H9 (cell line): ENCODE data around the gene ID4. TPM values are rescaled to one million over a fixed set of nuclear protein-coding genes. Genes with fewer than 3 reads are reported as not detected.
A peak's percentile ranks its signal among the peaks of the same experiment; 100 is the strongest.

Experiments
- DNase-seq: peaks from one replicate; pipeline ENCODE4 v3.0.0-alpha.2; 2017
- H2AFZ ChIP-seq: one replicate; pipeline ENCODE4 v1.6.1; 2013; ENCODE audit warnings: mild to moderate bottlenecking, low read length, control low read depth, moderate library complexity
- H2AK5ac ChIP-seq: 2 replicates; pipeline ENCODE4 v1.6.1; 2013; ENCODE audit warnings: low read length, control low read depth, mixed read lengths; ENCODE audit not compliant: insufficient read length
- H2BK120ac ChIP-seq: one replicate; pipeline ENCODE4 v1.6.1; 2013; ENCODE audit warnings: low read depth, mild to moderate bottlenecking, low read length, control low read depth, inconsistent platforms; ENCODE audit not compliant: poor library complexity, severe bottlenecking
- H2BK12ac ChIP-seq: 2 replicates; pipeline ENCODE4 v1.6.1; 2013; ENCODE audit warnings: low read length, control low read depth, mixed read lengths, low read depth; ENCODE audit not compliant: insufficient read length
- H2BK15ac ChIP-seq: 2 replicates; pipeline ENCODE4 v1.6.1; 2013; ENCODE audit warnings: low read depth, low read length, control low read depth
- H2BK20ac ChIP-seq: one replicate; pipeline ENCODE4 v1.6.1; 2013; ENCODE audit warnings: low read depth, mild to moderate bottlenecking, low read length, control low read depth, inconsistent platforms; ENCODE audit not compliant: poor library complexity, severe bottlenecking
- H2BK5ac ChIP-seq: 2 replicates; pipeline ENCODE4 v1.6.1; 2013; ENCODE audit warnings: low read length, control low read depth, mixed read lengths; ENCODE audit not compliant: insufficient read length
- H3K14ac ChIP-seq: 2 replicates; pipeline ENCODE4 v1.6.1; 2013; ENCODE audit warnings: low read length, control low read depth; ENCODE audit not compliant: insufficient read depth
- H3K18ac ChIP-seq: 2 replicates; pipeline ENCODE4 v1.6.1; 2013; ENCODE audit warnings: low read depth, mild to moderate bottlenecking, mixed read lengths, low read length, control low read depth; ENCODE audit not compliant: insufficient read length
- H3K23ac ChIP-seq: 2 replicates; pipeline ENCODE4 v1.6.1; 2013; ENCODE audit warnings: low read length, control low read depth, mixed read lengths, low read depth; ENCODE audit not compliant: insufficient read length
- H3K23me2 ChIP-seq: 2 replicates; pipeline ENCODE4 v1.6.1; 2013; ENCODE audit warnings: low read depth, mild to moderate bottlenecking, mixed read lengths, low read length, control low read depth; ENCODE audit not compliant: insufficient read length, poor library complexity, severe bottlenecking
- H3K27ac ChIP-seq: 2 replicates; pipeline ENCODE4 v1.5.1; 2013; ENCODE audit warnings: low read length, control low read depth, mixed read lengths, low read depth; ENCODE audit not compliant: insufficient read length
- H3K27me3 ChIP-seq: 2 replicates; pipeline ENCODE4 v1.6.1; 2013; ENCODE audit warnings: low read length, control low read depth, inconsistent platforms; ENCODE audit not compliant: insufficient read depth
- H3K4ac ChIP-seq: 2 replicates; pipeline ENCODE4 v1.6.1; 2013; ENCODE audit warnings: low read depth, mild to moderate bottlenecking, control low read depth, inconsistent platforms, low read length, moderate library complexity
- H3K4me1 ChIP-seq: 2 replicates; pipeline ENCODE4 v1.6.1; 2013; ENCODE audit warnings: low read length, control low read depth, inconsistent platforms; ENCODE audit not compliant: insufficient read depth
- H3K4me2 ChIP-seq: 2 replicates; pipeline ENCODE4 v1.6.1; 2013; ENCODE audit warnings: low read length, control low read depth, mixed read lengths; ENCODE audit not compliant: insufficient read length, insufficient read depth
- H3K56ac ChIP-seq: 2 replicates; pipeline ENCODE4 v1.6.1; 2013; ENCODE audit warnings: low read depth, mild to moderate bottlenecking, mixed read lengths, low read length, control low read depth; ENCODE audit not compliant: insufficient read length
- H3K79me1 ChIP-seq: 2 replicates; pipeline ENCODE4 v1.6.1; 2013; ENCODE audit warnings: low read depth, mild to moderate bottlenecking, moderate library complexity, low read length, control low read depth, inconsistent platforms; ENCODE audit not compliant: insufficient read depth, poor library complexity, severe bottlenecking
- H3K79me2 ChIP-seq: 2 replicates; pipeline ENCODE4 v1.6.1; 2013; ENCODE audit warnings: low read length, control low read depth, inconsistent platforms; ENCODE audit not compliant: insufficient read depth
- H3K9ac ChIP-seq: 2 replicates; pipeline ENCODE4 v1.6.1; 2013; ENCODE audit warnings: low read length, control low read depth, mixed read lengths; ENCODE audit not compliant: insufficient read length; ENCODE audit errors: extremely low read depth
- H3K9me3 ChIP-seq: one replicate; pipeline ENCODE4 v1.6.1; 2013; ENCODE audit warnings: low read depth, low read length, inconsistent platforms; ENCODE audit not compliant: control insufficient read depth
- H3T11ph ChIP-seq: one replicate; pipeline ENCODE4 v1.6.1; 2013; ENCODE audit warnings: mild to moderate bottlenecking, low read length, control low read depth, inconsistent platforms
- H4K20me1 ChIP-seq: one replicate; pipeline ENCODE4 v1.6.1; 2013; ENCODE audit not compliant: control insufficient read depth, insufficient read length, insufficient read depth
- H4K5ac ChIP-seq: 2 replicates; pipeline ENCODE4 v1.6.1; 2013; ENCODE audit warnings: low read depth, mild to moderate bottlenecking, mixed read lengths, low read length, control low read depth; ENCODE audit not compliant: insufficient read length
- H4K8ac ChIP-seq: replicated peaks from 2 replicates; pipeline ENCODE4 v1.6.1; 2013; ENCODE audit warnings: low read length, control low read depth, mixed read lengths, low read depth; ENCODE audit not compliant: insufficient read length
- H4K91ac ChIP-seq: 2 replicates; pipeline ENCODE4 v1.6.1; 2013; ENCODE audit warnings: low read depth, mild to moderate bottlenecking, moderate library complexity, mixed read lengths, low read length, control low read depth; ENCODE audit not compliant: insufficient read length
- H3K27ac Mint-ChIP-seq, 3 experiments: 2 replicates in 2 of 3; 3 replicates in 1 of 3; pipeline ENCODE4 v1.8.0; 2020 to 2021; ENCODE audit warnings: mixed read lengths in 3 of 3, mild to moderate bottlenecking in 1 of 3, moderate library complexity in 1 of 3
- H3K27me3 Mint-ChIP-seq: 2 replicates; pipeline ENCODE4 v1.8.0; 2021; ENCODE audit warnings: low read depth, mild to moderate bottlenecking, moderate library complexity, mixed read lengths
- H3K36me3 Mint-ChIP-seq, 3 experiments: 2 replicates in 2 of 3; 3 replicates in 1 of 3; pipeline ENCODE4 v1.8.0; 2020 to 2021; ENCODE audit warnings: low read depth in 3 of 3, mixed read lengths in 3 of 3; ENCODE audit not compliant: insufficient read depth in 1 of 3
- H3K4me1 Mint-ChIP-seq, 2 experiments: 2 replicates each; pipeline ENCODE4 v1.8.0; 2020; ENCODE audit warnings: mixed read lengths in 2 of 2
- H3K4me3 Mint-ChIP-seq, 2 experiments: 2 replicates in 1 of 2; 3 replicates in 1 of 2; pipeline ENCODE4 v1.8.0; 2020 to 2021; ENCODE audit warnings: mild to moderate bottlenecking in 2 of 2, mixed read lengths in 2 of 2, moderate library complexity in 1 of 2
- H3K9me3 Mint-ChIP-seq, 2 experiments: 2 replicates in 1 of 2; 3 replicates in 1 of 2; pipeline ENCODE4 v1.8.0; 2020; ENCODE audit warnings: mild to moderate bottlenecking in 2 of 2, mixed read lengths in 2 of 2, moderate library complexity in 1 of 2
- CTCF ChIP-seq: fragments of 200-600 bp; sonication (generic); conservative IDR thresholded peaks from 3 replicates; pipeline ENCODE4 v1.8.0; 2021; ENCODE audit warnings: antibody characterized with exemption, mild to moderate bottlenecking
- WGBS: extraction: QIAGEN DNeasy Blood & Tissue Kit; methylation state at CpG from one replicate; pipeline ENCODE4 v1.1.7; 2013; ENCODE audit warnings: missing lambda C conversion rate, low lambda C conversion rate, mixed read lengths; ENCODE audit not compliant: insufficient read length; ENCODE audit errors: extremely low coverage; 5-methylcytosine and 5-hydroxymethylcytosine counted together
- total RNA-seq: library from RNA; stranded (reverse); gene quantifications from 2 replicates; pipeline ENCODE4 v1.2.1, GENCODE V29; 2021

Gene ID4
- total RNA-seq, 1 experiment from 2014 or later: 14.0 TPM

GRCh38 chr6:19857703-19858102, 20.5 kb downstream of the ID4 start:
- H3K4me2 ChIP-seq: no peak overlapping the region
- no peak overlapping the region for H3K4me3 Mint-ChIP-seq
- no peak overlapping the region for H3T11ph ChIP-seq
- no peak overlapping the region for H3K14ac ChIP-seq
- H2BK15ac ChIP-seq: no peak overlapping the region
- no peak for DNase-seq
- no peaks in the 10 kb centered on the region for H3K79me1 ChIP-seq
- no peaks in the 10 kb centered on the region for H3K9me3 ChIP-seq
- no peaks in the 10 kb centered on the region for H3K4me1 ChIP-seq
- H2AK5ac ChIP-seq: no peak overlapping the region
- WGBS: no CpG with 5 or more reads among the region's 4 CpGs
- no peak overlapping the region for H3K18ac ChIP-seq
- H3K4ac ChIP-seq: no peak overlapping the region
- H3K9ac ChIP-seq: no peak overlapping the region
- H3K23ac ChIP-seq: no peak overlapping the region
- peak overlapping the region in 1 of 3 experiments; percentile 23; a peak in 2 of 7 replicates for H3K27ac Mint-ChIP-seq
- no peaks in the 10 kb centered on the region for H3K79me2 ChIP-seq
- no peak for TF ChIP-seq CTCF
- H3K27me3 ChIP-seq: no peaks in the 10 kb centered on the region
- H4K8ac ChIP-seq: no peak overlapping the region
- H3K36me3 Mint-ChIP-seq: 0 out of 7 replicates have a peak, but pooled peaks cover 0 to 5% (median 0%) of the 10 kb centered on the region in 3 experiments
- no peak overlapping the region for H4K91ac ChIP-seq
- peaks cover 3 to 6% of the 10 kb centered on the region in 2 experiments; a peak in 1 of 4 replicates for H3K4me1 Mint-ChIP-seq
- no peak overlapping the region for H2BK120ac ChIP-seq
- H3K27me3 Mint-ChIP-seq: no peaks in the 10 kb centered on the region
- no peak overlapping the region for H3K27ac ChIP-seq
- no peaks in the 10 kb centered on the region for H4K20me1 ChIP-seq
- H2BK12ac ChIP-seq: no peak overlapping the region
- H2AFZ ChIP-seq: no peak overlapping the region
- H3K23me2 ChIP-seq: no peaks in the 10 kb centered on the region
- no peak overlapping the region for H2BK5ac ChIP-seq
- no peak overlapping the region for H4K5ac ChIP-seq
- H3K56ac ChIP-seq: peak overlapping the region; percentile 30
- no peak overlapping the region for H2BK20ac ChIP-seq
- no peaks in the 10 kb centered on the region for H3K9me3 Mint-ChIP-seq
